Left lung (tissue), 10 donors: ENCODE results near the gene CD84. TPM values are rescaled to one million over a fixed set of nuclear protein-coding genes. Genes with fewer than 3 reads are reported as not detected.

Experiments used
- ATAC-seq: fragments of 200-7000 bp; cut with Tn5 transposase; one replicate; pipeline ENCODE4 v1.9.1; 2020; ENCODE audit warnings: moderate library complexity
- DNase-seq, 4 donors: peaks; one replicate each; pipeline ENCODE4 v3.0.0-alpha.2; 2013 to 2020
- H3K27ac ChIP-seq, 2 donors: fragments of 200-600 bp; sonication (generic) in 1 of 2; one replicate each; pipeline versions ENCODE4 v1.5.0 to v1.8.0; 2020 to 2021
- H3K27me3 ChIP-seq, 2 donors: fragments of 200-600 bp; sonication (generic) in 1 of 2; one replicate each; pipeline versions ENCODE4 v1.5.0 to v1.8.0; 2020 to 2021
- H3K36me3 ChIP-seq, 2 donors: fragments of 200-600 bp; sonication (generic) in 1 of 2; one replicate each; pipeline versions ENCODE4 v1.5.0 to v1.8.0; 2020 to 2021
- H3K4me1 ChIP-seq, 2 donors: fragments of 200-600 bp; one replicate each; pipeline ENCODE4 v1.8.0; 2021
- H3K4me3 ChIP-seq, 2 donors: fragments of 200-600 bp; sonication (generic) in 1 of 2; one replicate each; pipeline versions ENCODE4 v1.5.0 to v1.8.0; 2020 to 2021; ENCODE audit warnings: mild to moderate bottlenecking in 1 of 2
- H3K9me3 ChIP-seq, 2 donors: fragments of 200-600 bp; sonication (generic) in 1 of 2; one replicate each; pipeline versions ENCODE4 v1.5.0 to v1.8.0; 2020 to 2021
- intact Hi-C, 2 donors: fragments of 100-400 bp; cut with DNase I; formaldehyde crosslinking; loops; one replicate each; pipeline versions ENCODE4 v1.11.2 to v1.14.2; 2022
- polyA plus RNA-seq, 6 donors: library from polyadenylated mRNA; unstranded; fragments of 120-200 nt; gene quantifications; one replicate each; pipeline ENCODE4 v1.2.1, GENCODE V29; 2013; ENCODE audit not compliant: insufficient read length in 6 of 6
- total RNA-seq, 2 donors: library from RNA; stranded (reverse); fragmentation: NEBNext Ultra II Directional; extraction: Animal tissue kit (Norgen Biotek cat#: 25700); gene quantifications; one replicate each; pipeline ENCODE4 v1.2.1, GENCODE V29; 2021
- TF ChIP-seq, protein P1 (sequence below), 2 donors: fragments of 200-600 bp; sonication (generic) in 1 of 2; IDR thresholded peaks; one replicate each; pipeline versions ENCODE4 v1.5.0 to v1.8.0; 2021; ENCODE audit warnings: antibody characterized with exemption in 2 of 2
- donor health status: DM: no; HTN: yes; CAD: no.
- donor health status: DM: no; HTN: no; CAD: no.

Gene CD84
- total and polyA plus RNA-seq, 8 donors, result 1.6 to 39.7 (median 2.3) TPM

DNA sequence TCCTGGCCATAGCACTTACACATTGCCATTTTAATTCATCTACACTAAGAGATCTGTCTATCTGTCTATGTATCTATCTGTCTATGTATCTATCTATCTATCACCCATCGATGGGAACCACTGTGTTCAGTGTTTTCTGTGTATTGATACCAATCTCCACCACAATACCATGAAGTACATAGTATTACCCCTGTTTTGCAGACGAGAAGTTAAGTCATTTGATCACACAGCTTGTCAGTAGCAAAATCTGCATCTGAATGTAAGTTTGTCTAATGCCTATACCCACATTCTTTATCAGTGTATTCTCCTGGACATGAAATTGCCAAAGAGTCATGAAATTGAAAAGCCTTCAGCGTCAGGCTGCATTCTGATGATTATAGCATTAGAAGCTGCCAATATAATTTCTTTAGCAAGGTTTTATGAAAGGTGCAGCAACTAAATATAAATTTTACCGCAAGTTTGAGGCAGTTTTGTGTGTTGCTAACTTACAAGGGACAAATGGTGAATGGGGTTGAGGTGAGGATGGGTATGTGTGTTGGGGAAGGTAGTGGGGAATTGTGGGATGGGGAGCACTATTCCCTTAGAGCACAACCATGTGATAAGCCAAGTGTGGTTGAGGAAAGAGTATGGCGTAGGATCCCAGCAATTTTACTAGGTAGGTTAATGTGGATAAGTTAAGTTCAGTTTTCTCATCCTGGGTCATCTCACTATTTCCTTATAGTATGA is 43.4 kb upstream of the CD84 start:
- no peak overlapping the region for H3K4me3 ChIP-seq
- intact Hi-C loops, result no loop called here
- H3K36me3 ChIP-seq, result no peaks in the 10 kb centered on the region
- H3K27me3 ChIP-seq, result no peaks in the 10 kb centered on the region
- H3K4me1 ChIP-seq, result peaks cover 0 to 14% of the 10 kb centered on the region in 2 donors
- H3K9me3 ChIP-seq, result no peaks in the 10 kb centered on the region
- TF ChIP-seq, protein P1, sequence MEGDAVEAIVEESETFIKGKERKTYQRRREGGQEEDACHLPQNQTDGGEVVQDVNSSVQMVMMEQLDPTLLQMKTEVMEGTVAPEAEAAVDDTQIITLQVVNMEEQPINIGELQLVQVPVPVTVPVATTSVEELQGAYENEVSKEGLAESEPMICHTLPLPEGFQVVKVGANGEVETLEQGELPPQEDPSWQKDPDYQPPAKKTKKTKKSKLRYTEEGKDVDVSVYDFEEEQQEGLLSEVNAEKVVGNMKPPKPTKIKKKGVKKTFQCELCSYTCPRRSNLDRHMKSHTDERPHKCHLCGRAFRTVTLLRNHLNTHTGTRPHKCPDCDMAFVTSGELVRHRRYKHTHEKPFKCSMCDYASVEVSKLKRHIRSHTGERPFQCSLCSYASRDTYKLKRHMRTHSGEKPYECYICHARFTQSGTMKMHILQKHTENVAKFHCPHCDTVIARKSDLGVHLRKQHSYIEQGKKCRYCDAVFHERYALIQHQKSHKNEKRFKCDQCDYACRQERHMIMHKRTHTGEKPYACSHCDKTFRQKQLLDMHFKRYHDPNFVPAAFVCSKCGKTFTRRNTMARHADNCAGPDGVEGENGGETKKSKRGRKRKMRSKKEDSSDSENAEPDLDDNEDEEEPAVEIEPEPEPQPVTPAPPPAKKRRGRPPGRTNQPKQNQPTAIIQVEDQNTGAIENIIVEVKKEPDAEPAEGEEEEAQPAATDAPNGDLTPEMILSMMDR (IDR thresholded peaks at IDR 0.05), result no peak
- ATAC-seq (no peak), DNase-seq (no peak)
- no peak overlapping the region for H3K27ac ChIP-seq

DNA sequence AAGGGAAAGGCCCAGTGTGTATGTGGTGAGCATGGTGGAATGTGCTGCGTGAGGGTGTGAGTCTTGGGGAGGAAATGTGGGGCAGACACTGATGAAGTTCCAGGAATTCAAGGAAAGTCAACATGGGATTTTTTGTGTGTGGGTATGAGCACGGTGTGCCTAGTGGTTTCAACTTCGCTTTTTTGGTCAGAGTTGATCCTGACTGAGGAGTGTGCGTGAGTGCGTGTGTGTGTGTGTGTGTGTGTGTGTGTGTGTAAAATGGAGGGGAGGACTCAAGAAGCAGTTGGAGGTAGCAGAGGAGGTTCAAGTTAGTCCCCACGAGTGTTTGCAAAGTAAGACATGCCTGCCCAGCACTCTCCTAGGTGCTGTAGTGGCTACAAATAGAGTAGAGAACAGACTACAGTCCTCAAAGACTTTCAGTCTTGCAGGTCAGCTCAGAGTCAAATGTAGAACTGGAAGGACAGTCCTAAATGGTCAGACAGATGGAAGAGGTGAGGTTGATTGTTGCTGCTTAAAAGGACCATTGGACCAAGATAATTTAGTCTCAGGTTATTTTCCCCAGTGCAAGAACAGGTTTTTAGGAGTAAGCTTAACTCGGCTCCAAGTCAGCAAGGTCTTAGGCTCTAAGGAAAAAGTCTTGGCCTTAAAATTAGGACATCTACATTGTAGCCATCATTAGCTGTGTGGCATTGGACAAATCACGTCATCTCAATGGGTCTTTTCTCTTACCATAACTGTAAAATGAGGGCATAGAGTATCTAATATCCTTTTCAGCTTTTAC is 42.5 kb upstream of the CD84 start:
- no peaks in the 10 kb centered on the region for H3K27me3 ChIP-seq
- ATAC-seq (no peak), DNase-seq (no peak)
- H3K4me1 ChIP-seq, result peaks cover 0 to 8% of the 10 kb centered on the region in 2 donors
- no peak overlapping the region for H3K4me3 ChIP-seq
- H3K27ac ChIP-seq, result no peak overlapping the region
- no peaks in the 10 kb centered on the region for H3K9me3 ChIP-seq
- TF ChIP-seq, protein P1 (IDR thresholded peaks at IDR 0.05), result no peak
- intact Hi-C loops, result no loop called here
- no peaks in the 10 kb centered on the region for H3K36me3 ChIP-seq

DNA sequence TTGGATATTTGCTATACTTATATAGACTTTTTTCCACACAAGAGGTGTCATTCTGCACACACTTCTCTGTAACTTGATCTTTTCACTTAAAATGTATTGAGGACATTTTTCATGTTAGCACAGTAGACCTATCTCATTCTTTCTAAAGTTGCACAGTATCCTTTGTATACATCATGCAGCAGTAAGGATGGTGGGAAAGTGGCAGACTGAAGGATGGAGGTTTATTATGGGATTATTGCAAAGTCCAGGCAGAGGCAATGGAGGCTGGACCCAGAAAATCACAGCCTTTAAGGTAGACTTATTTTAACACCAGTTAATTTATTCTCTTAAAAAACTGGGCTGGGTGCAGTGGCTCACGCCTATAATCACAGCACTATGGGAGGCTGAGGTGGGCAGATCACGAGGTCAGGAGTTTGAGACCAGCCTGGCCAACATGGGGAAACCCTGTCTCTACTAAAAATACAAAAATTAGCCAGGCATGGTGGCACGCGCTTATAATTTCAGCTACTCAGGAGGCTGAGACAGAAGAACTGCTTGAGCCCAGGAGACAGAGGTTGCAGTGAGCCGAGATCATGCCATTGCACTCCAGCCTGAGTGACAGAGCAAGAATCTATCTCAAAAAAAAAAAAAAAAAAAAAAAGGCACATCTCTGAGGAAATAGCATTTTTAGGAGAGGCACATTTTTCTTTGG is 41.8 kb upstream of the CD84 start:
- intact Hi-C loops, result no loop called here
- H3K9me3 ChIP-seq, result no peaks in the 10 kb centered on the region
- peaks cover 0 to 7% of the 10 kb centered on the region in 2 donors for H3K4me1 ChIP-seq
- H3K4me3 ChIP-seq, result no peak overlapping the region
- H3K27me3 ChIP-seq, result no peaks in the 10 kb centered on the region
- ATAC-seq, result no peak
- TF ChIP-seq, protein P1 (IDR thresholded peaks at IDR 0.05), result no peak
- H3K36me3 ChIP-seq, result no peaks in the 10 kb centered on the region
- DNase-seq, result no peak
- H3K27ac ChIP-seq, result no peak overlapping the region

DNA sequence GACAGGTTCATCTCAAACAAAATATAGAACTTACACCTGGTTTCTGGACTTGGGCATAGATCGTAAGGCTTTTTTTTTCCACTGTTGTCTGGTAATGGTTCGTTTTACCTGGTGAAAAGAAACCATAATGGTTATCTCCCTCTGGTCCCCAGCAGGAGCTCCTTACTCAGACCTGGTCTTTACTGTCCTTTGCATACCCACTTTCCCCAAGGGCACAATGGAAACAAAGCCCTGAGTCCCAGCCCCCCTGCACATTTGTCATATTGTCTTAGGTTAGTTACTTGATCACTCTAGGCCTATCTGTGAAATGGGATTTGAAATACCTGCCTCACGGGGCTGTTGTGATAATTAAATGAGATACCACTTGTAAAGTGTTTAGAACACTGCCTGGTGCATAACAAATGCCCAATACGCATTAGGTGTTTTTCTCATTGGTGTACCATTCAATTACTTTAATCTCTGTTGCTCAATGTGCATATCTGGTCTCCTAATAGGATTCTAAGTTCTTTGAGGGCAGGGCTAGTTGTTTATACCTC is 40.5 kb upstream of the CD84 start:
- TF ChIP-seq, protein P1 (IDR thresholded peaks at IDR 0.05), result no peak
- DNase-seq (no peak), ATAC-seq (no peak)
- Histone ChIP-seq H3K27ac (no peak overlapping the region), H3K9me3 (no peaks in the 10 kb centered on the region), H3K27me3 (no peaks in the 10 kb centered on the region), H3K4me3 (no peak overlapping the region), H3K4me1 (no peaks in the 10 kb centered on the region), H3K36me3 (no peaks in the 10 kb centered on the region)
- intact Hi-C loops, result no loop called here
